MM.1S (cell line): ENCODE measurements around the gene SS18L1.

Source experiments
- DNase-seq: peaks from one replicate; pipeline ENCODE4 v3.0.0-alpha.2; 2015
- H2AFZ ChIP-seq: fragments of 300-600 bp; sonication (generic); 2 replicates; pipeline ENCODE4 v1.6.0; 2016; ENCODE audit warnings: antibody characterized with exemption, low read length
- H3F3A ChIP-seq: fragments of 300-600 bp; sonication (generic); 2 replicates; pipeline ENCODE4 v1.6.1; 2016; ENCODE audit warnings: mild to moderate bottlenecking, antibody characterized with exemption, low read length, moderate library complexity, mixed read lengths; ENCODE audit not compliant: insufficient read depth
- H3K27ac ChIP-seq: fragments of 300-600 bp; sonication (generic); 2 replicates; pipeline ENCODE4 v1.5.1; 2016; ENCODE audit warnings: mild to moderate bottlenecking, low read length
- H3K27me3 ChIP-seq: fragments of 300-600 bp; sonication (generic); replicated peaks from 2 replicates; pipeline ENCODE4 v1.6.0; 2016; ENCODE audit warnings: low read length; ENCODE audit not compliant: insufficient read depth
- H3K36me3 ChIP-seq: fragments of 300-600 bp; sonication (generic); replicated peaks from 2 replicates; pipeline ENCODE4 v1.6.1; 2016; ENCODE audit warnings: mild to moderate bottlenecking, low read length, mixed read lengths; ENCODE audit not compliant: insufficient read depth
- H3K4me1 ChIP-seq: fragments of 300-600 bp; sonication (generic); 2 replicates; pipeline ENCODE4 v1.6.1; 2016; ENCODE audit warnings: low read length, mixed read lengths
- H3K4me2 ChIP-seq: fragments of 300-600 bp; sonication (generic); 2 replicates; pipeline ENCODE4 v1.6.0; 2016; ENCODE audit warnings: low read depth, low read length
- H3K4me3 ChIP-seq: fragments of 300-600 bp; sonication (generic); 2 replicates; pipeline ENCODE4 v1.5.1; 2016; ENCODE audit warnings: low read length, mixed read lengths
- H3K79me2 ChIP-seq: fragments of 300-600 bp; sonication (generic); 2 replicates; pipeline ENCODE4 v1.6.1; 2016; ENCODE audit warnings: mixed run types, low read length, mixed read lengths
- H3K9ac ChIP-seq: fragments of 300-600 bp; sonication (generic); 2 replicates; pipeline ENCODE4 v1.6.1; 2016; ENCODE audit warnings: low read length, mixed read lengths
- H3K9me2 ChIP-seq: fragments of 300-600 bp; sonication (generic); replicated peaks from 2 replicates; pipeline ENCODE4 v1.6.1; 2016; ENCODE audit warnings: mild to moderate bottlenecking, low read length, mixed read lengths; ENCODE audit not compliant: insufficient read depth
- H3K9me3 ChIP-seq: fragments of 300-600 bp; sonication (generic); replicated peaks from 2 replicates; pipeline ENCODE4 v1.6.1; 2016; ENCODE audit warnings: mild to moderate bottlenecking, low read length, mixed read lengths; ENCODE audit not compliant: insufficient read depth
- H4K20me1 ChIP-seq: fragments of 300-600 bp; sonication (generic); 2 replicates; pipeline ENCODE4 v1.6.1; 2016; ENCODE audit warnings: mild to moderate bottlenecking, low read length, moderate library complexity, mixed read lengths; ENCODE audit not compliant: insufficient read depth
- CTCF ChIP-seq: fragments of 300-600 bp; sonication (generic); IDR thresholded peaks from 2 replicates; pipeline ENCODE4 v1.5.1; 2016; ENCODE audit warnings: antibody characterized with exemption, low read length, mixed read lengths
- EZH2 ChIP-seq: fragments of 300-600 bp; sonication (generic); optimal IDR thresholded peaks from 2 replicates; pipeline ENCODE3; 2017; ENCODE audit warnings: low read depth, mild to moderate bottlenecking, antibody characterized with exemption, low read length, mixed read lengths
- EZH2phosphoT487 ChIP-seq: fragments of 300-600 bp; sonication (generic); IDR thresholded peaks from 2 replicates; pipeline ENCODE4 v1.6.1; 2018; ENCODE audit warnings: antibody characterized with exemption, low read length

Gene SS18L1

GRCh38 chr20:62203378-62204030 lies 59.9 kb downstream of the SS18L1 start:
- Histone ChIP-seq H3F3A (no peaks in the 10 kb centered on the region), H3K9me2 (no peaks in the 10 kb centered on the region), H2AFZ (no peak overlapping the region), H3K4me3 (no peak overlapping the region), H3K27ac (no peak overlapping the region), H3K4me1 (no peaks in the 10 kb centered on the region), H3K4me2 (no peak overlapping the region), H3K36me3 (no peaks in the 10 kb centered on the region), H3K9me3 (no peaks in the 10 kb centered on the region), H3K79me2 (no peaks in the 10 kb centered on the region), H3K27me3 (no peaks in the 10 kb centered on the region; the same call in 1 of the 2 replicates), H4K20me1 (no peaks in the 10 kb centered on the region), H3K9ac (no peak overlapping the region)
- no peak for DNase-seq
- TF ChIP-seq CTCF (no peak), EZH2phosphoT487 (no peak)

GRCh38 chr20:62205618-62206387 lies 62.2 kb downstream of the SS18L1 start:
- no peak overlapping the region for H3K4me2 ChIP-seq
- no peaks in the 10 kb centered on the region for H3K4me1 ChIP-seq
- no peaks in the 10 kb centered on the region for H3K9me2 ChIP-seq
- H2AFZ ChIP-seq: no peak overlapping the region
- H3K9ac ChIP-seq: no peak overlapping the region
- H3K27ac ChIP-seq: no peak overlapping the region
- TF ChIP-seq CTCF (no peak), EZH2phosphoT487 (no peak), EZH2 (no peak)
- no peaks in the 10 kb centered on the region for H3F3A ChIP-seq
- no peaks in the 10 kb centered on the region for H3K36me3 ChIP-seq
- no peaks in the 10 kb centered on the region for H4K20me1 ChIP-seq
- no peaks in the 10 kb centered on the region for H3K79me2 ChIP-seq
- no peak for DNase-seq
- no peak overlapping the region for H3K4me3 ChIP-seq
- peaks cover 21% of the 10 kb centered on the region for H3K27me3 ChIP-seq
- no peaks in the 10 kb centered on the region for H3K9me3 ChIP-seq

- H3K27me3 ChIP-seq: peaks cover 27% of the 10 kb centered on the region
- no peaks in the 10 kb centered on the region for H3F3A ChIP-seq
- H4K20me1 ChIP-seq: no peaks in the 10 kb centered on the region
- H3K79me2 ChIP-seq: no peaks in the 10 kb centered on the region
- no peak overlapping the region for H3K27ac ChIP-seq
- no peak overlapping the region for H3K9ac ChIP-seq
- no peaks in the 10 kb centered on the region for H3K4me1 ChIP-seq
- no peak overlapping the region for H3K4me2 ChIP-seq
- no peak overlapping the region for H2AFZ ChIP-seq
- no peak for DNase-seq
- H3K36me3 ChIP-seq: no peaks in the 10 kb centered on the region
- H3K9me2 ChIP-seq: no peaks in the 10 kb centered on the region
- H3K4me3 ChIP-seq: no peak overlapping the region
- no peaks in the 10 kb centered on the region for H3K9me3 ChIP-seq
- no peak for TF ChIP-seq EZH2phosphoT487
- TF ChIP-seq EZH2: no peak
- no peak for TF ChIP-seq CTCF
Measured at GRCh38 chr20:62206388-62206775, 62.8 kb downstream of the SS18L1 start.
